ENCODE results near the gene GGN.

- TF ChIP-seq POLR2A (IDR thresholded peaks at IDR 0.05) = no peak
- TF ChIP-seq CTCF (IDR thresholded peaks at IDR 0.05 in 4 of 5, conservative IDR thresholded peaks at IDR 0.05 in 1 of 5) = no peak
These were observed 49.5 kb upstream of the GGN start for GRCh38 chr19:38437295-38437694.

All from gastrocnemius medialis (tissue), 4 donors.